ENCODE measurements around the gene TGM6.

- TF ChIP-seq CTCF (IDR thresholded peaks at IDR 0.05) = no peak
- no peak for TF ChIP-seq POLR2AphosphoS5 (IDR thresholded peaks at IDR 0.05)
- TF ChIP-seq POLR2A (IDR thresholded peaks at IDR 0.05) = no peak
Observed at GRCh38 chr20:2417213-2417541, 36.5 kb downstream of the TGM6 start.

All from stomach (tissue), 4 donors.